Activated naive CD4-positive, alpha-beta T cell (primary cell): Measurements from ENCODE around the gene MKX.

Experiments used
- DNase-seq, 4 experiments: peaks; one replicate each; lab custom pipeline; 2025; lab: John Stamatoyannopoulos, UW

MKX gene

GRCh38 chr10:27646604-27647175 is 98.9 kb downstream of the MKX start:
- no peak for DNase-seq

DNA sequence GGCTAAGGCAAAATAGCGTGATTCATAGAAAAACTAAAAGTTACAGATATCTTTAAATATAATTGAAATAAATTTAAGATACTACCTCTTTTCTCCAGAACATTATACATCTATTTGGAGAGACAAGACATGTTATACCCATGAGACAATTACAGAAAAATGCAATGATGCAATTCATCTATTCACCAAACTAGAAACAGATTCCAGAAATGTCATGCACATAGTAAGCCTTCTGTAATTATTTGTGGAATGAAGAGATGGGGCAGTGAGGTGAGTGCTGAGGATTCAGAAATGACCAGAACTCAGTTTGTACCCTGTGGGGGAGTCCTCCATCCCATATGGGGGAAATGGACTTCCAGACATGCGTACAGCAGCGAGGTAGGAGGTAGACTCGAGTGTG is 99.4 kb downstream of the MKX start:
- DNase-seq, result no peak

DNA sequence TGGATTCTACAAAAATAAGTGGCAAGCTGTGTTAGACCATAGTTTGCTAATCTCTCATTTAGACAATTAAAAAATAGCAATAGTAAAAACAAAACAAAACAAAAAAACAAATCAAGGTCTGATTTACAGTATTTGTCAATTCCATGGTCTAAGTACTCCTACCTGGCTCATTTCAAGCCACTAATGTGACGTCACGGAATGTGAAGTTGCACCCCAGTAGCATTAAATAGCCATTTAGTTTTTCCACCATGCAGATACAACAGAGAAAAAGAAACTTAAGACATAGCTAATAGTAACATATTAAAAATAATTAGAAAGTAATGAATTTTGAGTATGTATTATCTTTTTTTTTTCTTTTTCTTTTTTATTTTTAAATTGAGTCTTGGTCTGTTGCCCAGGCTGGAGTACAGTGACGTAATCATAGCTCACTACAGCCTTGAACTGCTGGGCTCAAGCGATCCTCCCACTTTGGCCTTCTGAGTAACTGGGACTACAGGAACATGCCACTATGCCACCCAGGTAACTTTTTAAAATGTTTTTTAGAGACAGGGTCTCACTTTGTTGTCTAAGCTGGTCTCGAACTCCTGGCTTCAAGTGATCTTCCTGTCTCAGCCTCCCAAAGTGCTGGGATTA is 101.2 kb downstream of the MKX start:
- DNase-seq, result no peak

DNA sequence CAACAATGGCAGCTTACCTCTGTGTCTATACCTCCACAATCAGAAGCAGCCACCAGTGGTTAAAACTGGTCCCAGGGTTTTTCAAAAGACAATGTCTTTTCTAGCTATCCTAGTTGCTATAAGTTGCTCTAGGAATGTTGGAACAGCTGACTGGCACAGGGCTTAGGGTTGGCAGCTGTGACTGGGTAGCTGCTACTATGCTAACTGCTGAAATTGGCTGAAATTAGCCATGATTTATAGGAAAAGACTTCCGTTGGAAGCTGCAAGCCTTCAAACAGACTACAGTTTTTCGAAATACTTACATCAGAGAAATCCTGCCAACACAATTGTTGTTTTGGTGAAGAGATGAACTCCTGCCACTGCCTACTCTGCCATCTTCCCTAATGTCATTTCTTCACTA is 102.3 kb downstream of the MKX start:
- DNase-seq, result no peak

GRCh38 chr10:27642023-27642589 is 103.5 kb downstream of the MKX start:
- DNase-seq, result no peak

DNA sequence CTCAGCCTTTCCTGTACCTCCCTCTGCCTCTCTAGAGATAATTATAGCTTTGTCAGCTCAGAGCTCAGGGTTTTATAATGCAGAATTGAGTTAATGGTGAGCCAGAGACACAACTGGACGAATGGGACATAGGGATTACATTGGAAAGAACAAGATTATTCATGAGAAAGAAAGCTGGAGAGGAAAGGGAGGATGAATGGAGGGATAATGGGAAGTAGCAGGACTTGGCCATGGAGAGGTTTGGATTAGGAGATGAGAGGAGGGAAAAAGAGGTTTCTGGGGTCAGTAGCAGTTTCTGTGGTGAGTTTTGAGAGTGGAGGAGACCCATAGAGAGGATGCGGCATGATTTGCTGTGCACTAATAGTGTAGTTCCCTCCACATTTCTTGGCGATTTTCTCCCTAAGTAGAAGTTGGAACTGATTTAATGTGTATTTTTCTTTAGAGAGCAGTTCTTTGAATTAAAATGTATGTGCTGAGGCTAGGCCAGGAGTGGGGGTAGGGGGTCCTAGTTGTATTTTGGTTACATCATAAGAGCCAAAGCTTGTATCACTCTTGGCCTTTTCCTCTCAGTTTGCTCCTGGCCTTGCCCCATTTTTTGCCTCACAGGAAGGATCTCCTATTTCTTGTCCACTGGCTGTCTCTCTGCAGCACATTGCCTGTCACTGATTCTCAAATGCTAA is 107.4 kb downstream of the MKX start:
- DNase-seq, result no peak

DNA sequence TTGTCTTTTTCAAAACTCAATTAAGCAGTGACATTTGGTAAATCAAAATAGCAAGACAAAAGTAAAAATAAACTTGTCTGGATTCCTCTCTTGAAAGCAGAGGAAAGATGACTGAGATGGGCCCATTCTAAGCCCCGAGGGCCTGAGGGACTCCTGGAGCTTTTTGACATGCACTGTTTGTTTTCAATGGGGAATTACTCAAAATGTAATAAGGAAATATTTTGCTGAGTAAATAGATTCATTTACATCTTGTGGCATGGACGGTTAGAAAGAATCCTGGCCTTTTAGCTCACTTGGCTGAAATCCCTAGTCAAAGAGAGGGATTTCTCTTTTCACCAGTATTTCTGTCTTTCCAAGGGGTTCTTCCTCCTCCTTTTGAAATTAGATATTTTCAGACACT is 108.0 kb downstream of the MKX start:
- no peak for DNase-seq

DNA sequence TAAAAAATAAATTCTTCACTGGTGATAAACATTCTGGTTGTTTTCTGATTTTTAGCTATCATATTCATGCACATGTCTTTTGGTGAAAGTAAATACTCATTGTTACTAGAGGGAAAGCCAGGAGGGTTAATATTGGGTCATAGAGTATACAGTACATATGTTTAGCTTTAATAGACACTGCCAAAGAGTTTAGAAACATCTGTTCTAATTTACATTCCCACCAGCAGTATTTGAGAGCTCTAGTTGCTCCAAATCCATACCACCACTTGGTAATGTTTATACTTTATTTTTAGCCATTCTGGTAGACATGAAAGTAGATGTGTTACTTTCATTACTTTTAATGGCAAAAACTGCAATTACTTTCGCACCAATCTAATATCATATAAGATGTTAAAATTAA is 108.8 kb downstream of the MKX start:
- DNase-seq, result no peak

DNA sequence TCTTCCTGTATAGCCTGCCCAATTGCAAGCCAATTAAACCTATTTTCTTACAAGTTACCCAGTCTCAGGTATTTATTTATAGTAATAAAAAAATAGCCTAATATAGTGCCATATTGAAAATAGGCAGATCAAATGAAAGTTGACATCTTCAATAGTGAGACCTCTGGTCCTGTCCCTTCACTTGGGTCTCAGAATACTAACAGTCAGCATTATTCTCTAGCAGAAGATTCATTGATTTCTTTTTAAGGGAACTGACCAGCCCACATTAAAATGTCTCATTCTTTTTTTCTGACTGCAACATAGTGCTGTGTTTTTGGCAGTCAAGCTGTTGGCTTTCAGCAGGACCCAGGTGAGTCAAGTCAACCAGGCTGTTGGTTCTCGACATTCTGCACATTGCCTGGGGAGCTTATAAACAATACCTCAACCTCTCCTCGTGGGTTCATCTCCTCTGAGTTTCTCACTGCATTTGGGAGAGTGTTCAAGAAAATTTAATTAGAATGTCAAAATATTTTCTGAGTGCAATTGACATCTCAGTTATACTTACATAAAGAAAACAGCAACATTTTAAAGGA is 109.8 kb downstream of the MKX start:
- DNase-seq, result no peak

DNA sequence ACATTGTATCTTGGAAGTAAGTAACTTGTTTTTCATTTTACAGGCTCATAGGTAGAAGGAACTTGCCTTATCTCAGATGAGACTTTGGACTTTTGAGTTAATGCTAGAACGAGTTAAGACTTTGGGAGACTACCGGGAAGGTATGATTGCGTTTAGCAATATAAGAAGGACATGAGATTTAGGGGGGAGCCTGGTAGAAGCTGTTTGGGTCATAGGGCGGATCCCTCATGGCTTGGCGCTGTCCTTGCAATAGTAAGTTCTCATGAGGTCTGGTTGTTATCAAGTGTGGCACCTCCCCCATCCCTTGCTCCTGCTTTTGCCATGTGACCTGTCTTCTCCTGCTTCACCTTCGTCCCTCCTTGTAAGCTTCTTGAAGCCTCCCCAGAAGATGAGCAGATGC is 110.3 kb downstream of the MKX start:
- no peak for DNase-seq

GRCh38 chr10:27628621-27629020 is 117.0 kb downstream of the MKX start:
- no peak for DNase-seq

- DNase-seq, result no peak
These were observed 118.7 kb downstream of the MKX start for GRCh38 chr10:27626890-27627289.

GRCh38 chr10:27625452-27626211 is 120.0 kb downstream of the MKX start:
- no peak for DNase-seq

GRCh38 chr10:27624941-27625340 is 120.7 kb downstream of the MKX start:
- no peak for DNase-seq
